ENCODE data around the gene GJD2.

DNA sequence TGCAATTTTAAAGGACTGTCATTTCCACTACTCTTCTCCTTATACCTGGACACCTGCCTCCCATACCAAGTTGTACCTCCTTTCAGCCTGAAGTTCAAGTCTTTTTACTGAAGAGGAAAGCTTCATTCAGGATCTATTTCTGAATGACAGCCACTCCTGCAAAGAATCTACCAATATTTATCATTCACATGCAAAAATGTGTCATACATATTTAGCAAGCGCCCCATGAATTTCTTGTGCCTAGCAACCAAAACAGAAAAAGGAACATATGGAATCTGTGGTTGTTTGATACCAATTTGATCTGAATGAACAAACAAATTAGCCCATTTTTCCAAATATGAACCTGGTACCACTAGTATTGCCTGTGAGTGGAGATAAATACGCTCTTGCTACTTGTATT, 16.8 kb downstream of the GJD2 start:
- TF ChIP-seq POLR2A (IDR thresholded peaks at IDR 0.05) (no peak), EP300 (IDR thresholded peaks at IDR 0.05) (no peak)
- TF ChIP-seq, protein P1, sequence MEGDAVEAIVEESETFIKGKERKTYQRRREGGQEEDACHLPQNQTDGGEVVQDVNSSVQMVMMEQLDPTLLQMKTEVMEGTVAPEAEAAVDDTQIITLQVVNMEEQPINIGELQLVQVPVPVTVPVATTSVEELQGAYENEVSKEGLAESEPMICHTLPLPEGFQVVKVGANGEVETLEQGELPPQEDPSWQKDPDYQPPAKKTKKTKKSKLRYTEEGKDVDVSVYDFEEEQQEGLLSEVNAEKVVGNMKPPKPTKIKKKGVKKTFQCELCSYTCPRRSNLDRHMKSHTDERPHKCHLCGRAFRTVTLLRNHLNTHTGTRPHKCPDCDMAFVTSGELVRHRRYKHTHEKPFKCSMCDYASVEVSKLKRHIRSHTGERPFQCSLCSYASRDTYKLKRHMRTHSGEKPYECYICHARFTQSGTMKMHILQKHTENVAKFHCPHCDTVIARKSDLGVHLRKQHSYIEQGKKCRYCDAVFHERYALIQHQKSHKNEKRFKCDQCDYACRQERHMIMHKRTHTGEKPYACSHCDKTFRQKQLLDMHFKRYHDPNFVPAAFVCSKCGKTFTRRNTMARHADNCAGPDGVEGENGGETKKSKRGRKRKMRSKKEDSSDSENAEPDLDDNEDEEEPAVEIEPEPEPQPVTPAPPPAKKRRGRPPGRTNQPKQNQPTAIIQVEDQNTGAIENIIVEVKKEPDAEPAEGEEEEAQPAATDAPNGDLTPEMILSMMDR (IDR thresholded peaks at IDR 0.05) = no peak
